Stimulated activated CD4-positive, alpha-beta T cell treated with anti-CD3 and anti-CD28 coated beads, Interleukin-2, amount 100 ng/mL, for 24 hours (primary cell): ENCODE results near the gene DOCK3.
"Not testable (repeated sequence)": the region's sequence is repeated elsewhere in the genome, so short reads cannot be mapped to it uniquely, and the experiment has no call there.

ENCODE experiments used
- DNase-seq, 2 donors: peaks; one replicate each; pipeline ENCODE4 v3.0.0-alpha.2; 2020

DOCK3 gene

DNA sequence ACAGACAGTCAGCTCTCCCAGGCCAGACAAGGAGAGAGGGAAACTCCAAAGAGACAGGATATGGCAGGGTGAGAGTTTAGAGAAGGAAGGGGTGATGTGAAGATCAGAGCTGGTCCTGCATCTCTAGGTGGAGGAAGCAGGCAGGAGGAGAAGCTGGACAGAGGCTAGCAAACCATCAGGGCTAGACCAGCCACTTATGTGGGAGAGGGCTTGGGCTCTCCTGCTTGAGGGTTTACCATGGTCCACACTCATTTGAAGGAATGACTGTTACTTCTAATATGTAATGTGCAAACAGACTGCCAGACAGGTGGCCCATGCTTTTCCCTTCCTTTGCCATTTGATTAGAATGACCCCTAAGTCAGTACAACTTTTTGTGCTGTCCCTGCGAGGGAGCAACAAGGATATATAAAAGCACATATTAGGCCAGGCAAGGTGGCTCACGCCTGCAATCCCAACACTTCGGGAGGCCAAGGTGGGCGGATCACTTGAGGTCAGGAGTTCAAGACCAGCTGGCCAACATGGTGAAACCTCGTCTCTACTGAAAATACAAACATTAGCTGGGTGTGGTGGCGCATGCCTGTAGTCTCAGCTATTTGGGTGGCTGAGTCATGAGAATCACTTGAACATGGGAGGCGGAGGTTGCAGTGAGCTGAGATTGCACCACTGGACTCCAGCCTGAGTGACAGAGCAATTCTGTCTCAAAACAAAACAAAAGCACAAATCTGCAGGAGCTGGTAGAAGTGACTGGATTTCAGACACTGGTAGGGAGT, 669.4 kb downstream of the DOCK3 start:
- DNase-seq = no peak

- DNase-seq = no peak
These were observed 676.0 kb downstream of the DOCK3 start for GRCh38 chr3:51350751-51351150.

- no peak for DNase-seq
These were observed 678.4 kb downstream of the DOCK3 start for GRCh38 chr3:51353131-51353530.

DNA sequence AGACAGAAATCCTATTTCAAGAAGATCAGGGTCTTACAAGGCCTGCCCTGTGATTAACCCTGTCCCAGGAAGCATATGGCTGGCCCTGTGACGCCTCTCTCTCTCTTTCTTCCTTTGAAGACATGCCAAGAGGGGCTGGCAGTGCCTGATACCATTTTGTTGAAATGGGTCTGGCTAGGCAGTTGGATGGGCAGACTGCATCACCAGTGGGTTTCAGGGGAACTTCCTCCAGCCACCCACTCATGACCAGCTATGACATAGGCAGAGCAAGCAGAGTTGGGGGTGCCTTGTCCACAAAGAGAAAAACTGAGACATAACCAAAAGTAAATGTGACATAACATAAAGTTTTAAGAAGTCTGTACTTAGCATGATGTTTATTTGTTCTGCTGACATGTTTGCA, 679.0 kb downstream of the DOCK3 start:
- no peak for DNase-seq

GRCh38 chr3:51354172-51354571, 679.4 kb downstream of the DOCK3 start:
- no peak for DNase-seq

DNA sequence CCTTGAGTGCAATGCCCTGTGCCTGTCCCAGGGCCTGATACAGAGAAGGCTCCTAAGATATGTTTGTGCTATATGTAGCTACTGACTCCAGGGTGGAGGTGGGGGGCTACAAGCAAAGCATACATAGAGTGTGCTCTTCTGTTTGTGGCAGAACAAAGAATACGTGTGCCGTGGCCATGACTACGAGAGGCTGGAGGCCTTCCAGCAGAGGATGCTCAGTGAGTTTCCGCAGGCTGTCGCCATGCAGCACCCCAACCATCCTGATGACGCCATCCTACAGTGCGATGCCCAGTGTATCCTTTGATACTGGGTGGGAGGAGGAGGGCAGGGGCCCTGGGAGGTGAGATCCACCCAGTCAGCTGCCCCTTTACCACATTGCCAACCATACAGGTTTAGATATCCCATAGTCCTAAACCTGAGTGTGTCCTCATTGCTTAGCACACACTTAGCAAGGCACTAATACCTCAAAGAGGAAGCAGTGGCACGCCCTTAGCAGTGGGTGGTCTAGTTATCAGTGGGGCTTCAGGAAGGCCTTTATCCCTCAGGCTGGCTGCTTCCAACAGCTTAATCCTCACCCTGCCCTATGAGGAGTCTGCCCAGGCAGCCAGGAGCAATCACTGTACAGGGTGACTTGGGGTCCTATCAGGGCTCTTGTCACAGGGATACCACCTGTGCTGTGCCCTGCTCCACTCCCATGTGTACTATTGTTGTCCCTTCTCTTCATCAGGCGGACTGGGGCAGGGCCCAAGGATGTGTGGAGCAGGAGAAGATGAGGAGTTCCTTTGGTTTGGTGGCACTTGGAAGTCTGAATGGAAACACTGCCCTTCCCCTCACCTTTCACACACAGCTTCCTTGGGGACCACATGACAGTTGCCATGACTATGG, 680.2 kb downstream of the DOCK3 start:
- DNase-seq = no peak

- no peak for DNase-seq
These were observed 681.3 kb downstream of the DOCK3 start for GRCh38 chr3:51355891-51356578.

DNA sequence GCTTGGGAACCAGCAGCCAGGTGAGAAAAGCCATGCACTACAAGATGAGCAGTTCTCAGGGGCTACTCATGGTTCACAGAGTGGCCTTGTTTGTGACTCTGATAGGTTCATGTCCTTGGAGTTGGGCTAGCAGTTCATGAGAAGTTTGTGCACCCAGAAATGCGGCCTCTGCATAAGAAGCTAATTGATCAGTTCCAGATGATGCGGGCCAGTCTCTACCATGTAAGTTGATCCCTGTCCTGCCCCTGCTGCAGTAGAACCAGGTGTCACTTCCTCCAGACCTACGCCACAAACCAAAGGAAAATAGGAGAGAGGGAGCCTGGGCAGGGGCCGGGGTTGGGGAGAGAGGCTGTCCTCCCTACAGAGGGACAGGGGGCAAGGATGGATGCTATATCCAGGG, 683.1 kb downstream of the DOCK3 start:
- DNase-seq = no peak

GRCh38 chr3:51358981-51359380, 684.3 kb downstream of the DOCK3 start:
- no peak for DNase-seq

DNA sequence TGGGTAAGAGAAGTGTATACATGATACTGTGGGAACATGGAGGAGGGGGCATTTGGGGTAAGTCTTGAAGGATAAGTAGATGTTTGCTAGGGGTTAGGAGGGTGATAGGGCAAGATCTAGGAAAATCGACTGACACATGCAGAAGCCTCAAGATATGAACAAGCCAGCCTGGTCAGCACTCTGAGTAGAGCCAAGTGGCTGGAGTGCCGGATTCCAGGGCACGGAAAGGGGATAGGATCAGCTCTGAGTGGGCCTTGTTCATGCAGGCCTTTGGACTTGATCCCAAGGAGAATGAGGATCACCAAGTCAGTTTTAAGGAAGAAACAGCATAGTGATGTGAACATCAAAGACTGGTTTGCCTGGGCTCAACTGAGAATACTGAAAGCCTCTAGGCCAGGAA, 686.1 kb downstream of the DOCK3 start:
- no peak for DNase-seq

GRCh38 chr3:51361746-51362145, 687.0 kb downstream of the DOCK3 start:
- DNase-seq = no peak

GRCh38 chr3:51362476-51362875, 687.7 kb downstream of the DOCK3 start:
- DNase-seq = no peak

GRCh38 chr3:51368276-51368675, 693.5 kb downstream of the DOCK3 start:
- DNase-seq = not testable (repeated sequence)

DNA sequence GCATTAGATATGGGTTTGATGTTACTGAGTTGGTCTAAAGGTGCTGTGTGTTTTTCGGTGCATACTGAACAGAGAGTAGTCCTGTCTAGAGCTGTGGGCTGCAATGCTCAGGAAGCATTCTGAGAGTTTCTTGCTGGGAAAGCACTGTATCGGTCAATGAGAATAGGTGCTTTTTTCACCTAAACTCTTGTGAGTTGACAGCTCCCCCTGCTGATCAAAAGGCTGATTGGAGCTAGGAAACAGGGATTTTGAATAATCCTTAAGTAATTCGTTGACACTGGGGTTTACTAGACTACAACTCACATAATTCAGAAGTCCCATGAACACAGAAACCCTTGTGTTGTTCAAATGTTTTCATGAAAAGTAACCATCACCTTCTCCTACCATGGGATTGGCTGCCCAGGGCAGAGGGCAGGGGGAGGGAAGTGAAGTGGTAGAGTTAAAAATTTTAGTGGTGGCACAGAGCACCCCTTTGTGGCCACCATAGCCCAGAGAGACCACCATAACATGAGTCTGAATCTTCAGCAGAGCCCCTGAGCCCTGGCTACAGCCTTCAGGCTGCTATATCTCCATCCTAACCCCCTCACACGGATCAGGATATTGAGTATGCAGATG, 697.3 kb downstream of the DOCK3 start:
- peak; percentile 49 to 64 for DNase-seq

- DNase-seq = no peak
These were observed 699.1 kb downstream of the DOCK3 start for GRCh38 chr3:51373658-51374421.

DNA sequence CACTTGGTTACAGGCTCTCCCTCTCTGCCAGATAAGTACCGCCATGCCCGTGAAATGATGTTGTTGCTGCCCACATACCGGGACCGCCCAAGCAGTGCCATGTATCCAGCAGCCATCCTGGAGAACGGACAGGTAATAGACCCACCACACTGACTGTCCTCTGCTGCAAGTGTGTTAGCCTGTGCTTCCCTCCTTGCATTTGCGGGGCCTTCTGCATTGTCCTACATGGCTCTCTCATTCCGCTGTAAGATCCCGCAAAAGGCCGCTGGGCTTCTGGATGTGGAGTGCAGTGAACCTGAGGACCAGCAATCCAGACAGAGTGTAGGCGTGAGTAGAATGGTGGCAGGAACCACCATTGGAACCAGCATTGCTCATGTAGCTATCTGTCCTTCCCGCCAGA, 699.7 kb downstream of the DOCK3 start:
- DNase-seq = no peak

GRCh38 chr3:51375136-51375535, 700.4 kb downstream of the DOCK3 start:
- no peak for DNase-seq

GRCh38 chr3:51375571-51375970, 700.8 kb downstream of the DOCK3 start:
- DNase-seq = no peak

DNA sequence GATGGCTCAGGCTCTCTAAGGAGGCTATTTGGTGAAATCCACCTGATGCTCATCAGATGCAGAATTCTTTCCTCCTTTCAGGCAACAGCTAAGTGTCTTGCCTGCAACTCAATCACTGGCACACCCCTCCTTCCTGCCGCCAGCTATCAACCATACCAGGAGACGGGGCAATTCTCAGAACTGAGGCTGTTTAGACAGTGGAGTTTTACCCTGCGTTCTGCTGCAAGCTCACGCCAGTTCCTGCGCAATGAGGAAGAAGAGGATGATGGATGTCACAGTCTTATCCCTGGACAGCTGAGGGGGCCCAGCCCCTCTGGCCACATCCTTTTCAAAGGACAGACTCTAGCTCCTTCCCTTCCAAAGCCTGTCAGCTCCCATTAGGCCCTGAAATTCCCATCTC, 703.3 kb downstream of the DOCK3 start:
- no peak for DNase-seq

DNA sequence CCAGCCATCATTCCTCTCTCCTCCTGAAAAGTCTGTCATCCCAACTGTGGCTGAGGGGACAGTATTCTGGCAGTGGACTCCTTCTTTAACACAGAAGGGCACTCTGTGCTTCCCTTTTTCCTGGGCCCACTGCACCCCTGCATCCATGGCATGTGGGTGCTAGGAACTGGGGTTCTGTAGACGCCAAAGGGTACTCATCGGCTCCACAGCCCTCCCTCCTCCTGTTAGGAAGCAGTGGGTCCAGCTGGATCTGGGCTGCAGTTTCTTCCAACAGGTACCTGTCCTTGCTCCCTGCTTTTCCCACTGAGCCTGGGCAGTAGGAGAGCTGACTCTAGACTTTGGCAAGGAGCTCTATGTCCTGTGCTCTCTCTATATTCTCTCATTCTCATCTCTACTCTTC, 704.0 kb downstream of the DOCK3 start:
- DNase-seq = no peak

DNA sequence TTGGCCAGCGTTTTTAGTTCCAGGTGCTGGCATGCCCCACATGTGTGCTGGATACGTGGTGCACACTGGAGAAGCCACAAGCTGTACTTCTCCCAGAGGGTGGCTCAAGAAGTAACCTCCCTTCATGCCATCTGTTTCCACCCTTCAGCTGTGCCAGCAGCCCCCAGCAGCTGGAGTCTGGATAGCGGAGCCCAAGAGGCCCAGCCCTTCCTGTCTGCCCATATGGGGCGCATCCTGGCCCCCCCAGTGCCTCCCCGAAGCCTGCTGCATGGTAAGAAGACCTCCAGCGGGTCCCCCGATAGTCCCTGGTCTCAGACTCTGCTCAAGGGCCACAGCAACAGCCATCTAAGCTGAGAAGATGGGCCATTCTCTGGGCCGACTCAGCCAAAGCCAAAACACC, 704.6 kb downstream of the DOCK3 start:
- DNase-seq = no peak

- no peak for DNase-seq
These were observed 705.2 kb downstream of the DOCK3 start for GRCh38 chr3:51379746-51380455.
